Frontal cortex (tissue), 4 donors: ENCODE measurements around the gene ACTR1A. TPM values are rescaled to one million over a fixed set of nuclear protein-coding genes. Genes with fewer than 3 reads are reported as not detected.
"Not testable (repeated sequence)": the region's sequence is repeated elsewhere in the genome, so short reads cannot be mapped to it uniquely, and the experiment has no call there.

Source experiments
- DNase-seq, 2 donors: peaks; one replicate each; pipeline ENCODE4 v3.0.0; 2012; ENCODE audit warnings: low spot score in 2 of 2
- FAIRE-seq: peaks from 2 replicates; lab custom pipeline; 2012; peaks lifted over from hg19 to GRCh38; lab: Jason Lieb, UNC
- total RNA-seq: library from RNA; depleted of rRNA; stranded (reverse); fragments of >200 nt; gene quantifications from one replicate; pipeline ENCODE4 v1.2.3, GENCODE V29; 2014
- donor health status: control.
- donor health status: control.
- donor health status: control.

The ACTR1A gene
- total RNA-seq, 1 donor from 2014 or later = 238 TPM

DNA sequence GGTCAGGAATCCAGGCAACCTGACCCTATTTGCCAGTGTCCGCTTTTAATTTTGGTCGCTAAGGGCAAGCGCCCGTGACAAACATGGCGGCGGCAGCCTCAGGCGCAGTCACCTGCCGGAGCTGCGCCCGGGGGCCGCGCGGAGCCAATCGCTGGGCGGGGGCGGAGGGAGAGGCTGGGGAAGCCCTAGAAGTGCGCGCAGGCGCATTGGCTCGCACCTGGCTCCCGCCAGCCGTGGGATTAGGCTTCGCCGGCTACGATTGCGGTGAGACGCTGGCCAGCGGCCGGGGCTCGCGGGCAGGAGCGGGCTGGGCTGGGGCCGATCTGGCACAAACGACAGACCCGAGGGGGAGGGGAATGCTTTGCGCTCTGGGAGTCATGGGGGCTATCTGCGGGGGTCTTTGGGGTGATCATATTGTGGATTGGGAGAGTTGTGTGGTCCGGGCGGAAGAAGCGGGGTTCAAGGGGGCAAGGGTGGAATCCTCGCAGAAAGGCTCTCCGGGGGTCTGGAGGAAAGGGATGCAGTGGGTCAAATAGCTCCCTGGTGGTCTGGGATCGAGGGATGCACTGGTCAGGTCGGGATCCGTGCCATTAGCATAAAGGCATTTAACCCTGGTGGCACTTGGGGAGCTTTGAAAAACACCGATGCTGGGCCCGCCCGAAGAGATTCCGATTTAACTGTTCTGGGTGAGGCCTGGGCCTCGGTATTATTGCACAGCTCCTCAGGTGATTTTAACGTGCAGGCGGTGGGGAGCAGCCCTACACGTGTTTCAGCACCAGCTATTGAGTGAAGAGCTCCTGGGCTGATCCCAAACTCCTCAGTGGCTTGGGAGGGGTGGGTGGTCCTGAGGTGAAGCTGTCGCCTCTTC is 41.1 kb downstream of the ACTR1A start:
- peak; percentile 91 to 97 for DNase-seq
- no peak for FAIRE-seq

DNA sequence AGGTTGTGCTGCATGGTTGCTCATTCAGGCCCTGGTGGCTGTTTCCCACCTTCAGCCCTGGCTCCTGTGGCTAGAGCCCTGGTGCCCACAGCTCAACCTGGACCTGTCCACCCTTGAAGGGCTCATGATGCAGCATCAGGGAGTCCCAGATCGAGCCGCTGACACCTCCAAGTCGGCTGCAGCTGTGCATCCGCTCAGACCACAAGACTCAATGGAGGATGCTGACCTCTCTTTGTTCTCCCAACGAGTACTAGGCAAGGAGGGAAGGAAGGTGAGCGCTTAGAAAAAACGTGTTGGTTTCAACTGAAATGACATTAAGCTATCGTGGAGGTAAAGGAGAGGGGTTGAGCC is 41.7 kb downstream of the ACTR1A start:
- no peak for FAIRE-seq
- no peak for DNase-seq

DNA sequence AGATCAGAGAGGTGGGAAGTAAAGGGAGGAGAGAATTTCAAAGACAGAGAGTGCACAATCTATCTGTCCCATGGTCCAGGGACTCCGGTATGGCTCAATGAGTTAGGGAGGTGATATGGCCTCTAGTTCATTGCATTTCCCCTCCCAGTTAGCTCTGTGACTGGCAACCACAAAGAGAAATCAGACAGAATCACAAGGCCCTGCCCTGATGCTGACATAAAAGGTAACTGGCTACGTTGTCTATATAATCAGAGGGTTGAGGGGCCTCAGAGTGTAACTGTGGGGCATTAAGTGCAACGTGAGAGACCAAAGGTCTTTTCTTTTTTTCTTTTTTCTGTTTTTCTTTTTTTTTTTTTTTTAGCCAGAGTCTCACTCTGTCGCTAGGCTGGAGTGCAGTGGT is 43.9 kb downstream of the ACTR1A start:
- no peak for DNase-seq
- FAIRE-seq = no peak

DNA sequence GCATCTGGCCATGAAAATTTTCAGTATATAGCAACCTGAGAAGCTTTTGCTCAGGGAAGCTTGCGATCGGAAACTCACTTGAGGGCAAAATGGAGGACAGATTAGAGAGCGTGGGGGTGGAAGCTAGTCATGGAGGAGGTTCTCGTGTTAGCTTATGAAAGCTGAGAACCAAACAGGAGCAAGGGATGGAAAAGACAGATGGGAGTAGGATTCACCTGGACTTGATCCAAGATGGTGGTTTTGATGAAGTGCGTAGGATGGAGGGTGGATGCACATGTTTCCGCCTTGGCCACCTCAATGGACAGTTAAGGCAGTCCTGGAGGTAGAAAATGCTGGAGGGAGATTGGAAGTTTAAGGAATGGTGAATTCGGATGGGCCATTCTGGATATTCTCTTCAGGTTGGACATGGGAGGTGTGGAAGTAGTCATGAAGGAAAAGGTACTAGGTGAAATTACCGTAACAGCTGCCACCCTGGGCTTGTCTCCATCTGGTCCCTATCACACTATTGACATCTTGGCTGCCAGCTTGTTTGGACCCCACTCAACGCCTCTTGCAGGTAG is 44.8 kb downstream of the ACTR1A start:
- FAIRE-seq = no peak

DNA sequence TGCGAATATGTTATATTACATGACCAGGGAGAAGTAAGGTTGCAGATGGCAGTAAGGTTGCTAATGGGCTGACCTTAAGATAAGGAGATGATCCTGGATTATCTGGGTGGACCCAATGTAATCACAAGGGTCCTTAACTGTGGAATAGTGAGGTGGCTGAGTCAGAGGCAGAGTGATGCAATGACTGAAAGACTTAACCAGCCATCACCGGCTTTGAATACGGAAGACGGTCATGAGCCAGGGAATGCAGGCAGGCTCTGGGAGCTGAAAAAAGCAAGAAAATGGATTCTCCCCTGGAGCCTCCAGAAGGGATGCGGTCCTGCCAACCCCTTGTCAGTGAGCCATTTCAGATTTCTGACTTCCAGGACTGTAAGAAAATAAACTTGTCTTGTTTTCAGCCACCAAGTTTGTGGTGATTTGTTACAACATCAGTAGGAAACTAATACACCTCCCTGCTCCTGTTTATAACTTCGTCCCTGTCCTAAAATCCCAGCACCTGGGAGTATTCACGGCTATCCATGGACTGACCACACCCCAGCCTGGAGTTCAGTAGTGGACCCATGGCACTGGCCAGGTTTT is 46.5 kb downstream of the ACTR1A start:
- FAIRE-seq (no peak), DNase-seq (no peak)

More for the DNA sequence above, 44.8 kb downstream of the ACTR1A start:
- DNase-seq = no peak

DNA sequence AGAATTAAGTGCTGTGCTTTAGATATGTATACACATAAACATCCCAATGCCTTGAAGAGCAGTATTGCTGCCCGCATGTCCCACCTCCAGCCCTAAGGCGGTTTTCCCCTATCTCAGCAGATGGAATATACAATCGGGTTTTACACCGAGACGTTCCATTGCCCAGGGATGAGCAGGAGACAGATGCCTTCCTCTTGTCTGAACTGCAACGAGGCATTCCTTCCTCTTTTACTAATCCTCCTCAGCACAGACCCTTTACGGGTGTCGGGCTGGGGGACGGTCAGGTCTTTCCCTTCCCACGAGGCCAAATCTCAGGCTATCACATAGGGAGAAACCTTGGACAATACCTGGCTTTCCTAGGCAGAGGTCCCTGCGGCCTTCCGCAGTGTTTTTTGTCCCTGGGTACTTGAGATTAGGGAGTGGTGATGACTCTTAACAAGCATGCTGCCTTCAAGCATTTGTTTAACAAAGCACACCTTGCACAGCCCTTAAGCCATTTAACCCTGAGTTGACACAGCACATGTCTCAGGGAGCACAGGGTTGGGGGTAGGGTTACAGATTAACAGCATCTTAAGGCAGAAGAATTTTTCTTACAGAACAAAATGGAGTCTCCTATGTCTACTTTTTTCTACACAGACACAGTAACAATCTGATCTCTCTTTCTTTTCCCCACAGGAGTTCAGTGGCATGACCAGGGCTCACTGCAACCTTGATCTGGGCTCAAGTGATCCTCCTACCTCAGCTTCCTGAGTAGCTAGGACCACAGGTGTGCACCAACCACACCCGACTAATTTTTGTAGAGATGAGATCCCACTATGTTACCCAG is 47.6 kb downstream of the ACTR1A start:
- FAIRE-seq, DNase-seq: not testable (repeated sequence)

DNA sequence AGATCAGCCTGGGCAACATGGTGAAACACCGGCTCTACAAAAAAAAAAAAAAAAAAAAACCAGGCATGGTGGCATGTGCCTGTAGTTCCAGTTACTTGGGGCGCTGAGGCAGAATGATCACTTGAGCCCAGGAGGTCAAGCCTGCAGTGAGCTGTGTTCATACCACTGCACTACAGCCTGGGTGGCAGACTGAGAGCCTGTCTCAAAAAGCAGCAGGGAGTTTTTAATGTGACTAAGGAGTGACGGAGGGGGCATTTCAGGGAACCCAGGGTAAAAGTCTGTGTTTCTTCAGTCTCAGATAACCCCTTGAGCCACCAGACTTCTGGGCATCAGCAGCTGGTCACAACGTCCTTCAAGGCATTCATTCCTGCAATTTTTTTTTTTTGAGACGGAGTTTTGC is 49.0 kb downstream of the ACTR1A start:
- FAIRE-seq (no peak), DNase-seq (no peak)

DNA sequence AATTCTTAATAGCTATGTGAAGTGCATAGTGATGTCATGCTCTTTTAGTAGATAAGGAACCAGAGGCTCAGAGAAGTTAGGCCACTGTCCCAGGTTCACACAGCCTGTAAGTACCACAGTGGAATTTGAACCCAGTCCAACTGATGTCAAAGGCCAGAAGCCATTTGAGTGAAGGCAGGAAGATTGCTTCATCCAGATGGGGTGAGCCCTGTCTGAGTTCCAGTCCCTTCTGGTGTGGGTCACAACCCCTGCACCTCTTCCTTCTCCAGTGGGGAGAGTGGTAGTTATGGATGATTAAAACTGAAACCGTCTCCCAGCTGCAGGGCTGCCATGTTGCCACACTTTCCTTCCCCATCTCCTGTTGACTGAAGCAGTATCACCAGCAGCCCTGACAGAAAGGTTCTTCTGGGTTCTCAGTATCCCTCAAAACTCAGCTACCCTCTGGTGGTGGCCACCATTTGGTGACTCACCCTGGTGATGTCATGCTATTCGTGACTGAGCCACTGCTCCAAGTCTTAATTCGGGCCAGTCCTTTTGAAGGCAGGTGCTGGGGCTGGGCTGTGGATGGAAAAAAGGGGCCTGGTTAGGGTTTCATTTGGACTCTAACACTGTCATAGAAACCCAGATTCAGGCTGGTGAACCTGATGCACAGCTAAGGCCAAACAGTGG is 49.7 kb downstream of the ACTR1A start:
- no peak for FAIRE-seq
- no peak for DNase-seq

DNA sequence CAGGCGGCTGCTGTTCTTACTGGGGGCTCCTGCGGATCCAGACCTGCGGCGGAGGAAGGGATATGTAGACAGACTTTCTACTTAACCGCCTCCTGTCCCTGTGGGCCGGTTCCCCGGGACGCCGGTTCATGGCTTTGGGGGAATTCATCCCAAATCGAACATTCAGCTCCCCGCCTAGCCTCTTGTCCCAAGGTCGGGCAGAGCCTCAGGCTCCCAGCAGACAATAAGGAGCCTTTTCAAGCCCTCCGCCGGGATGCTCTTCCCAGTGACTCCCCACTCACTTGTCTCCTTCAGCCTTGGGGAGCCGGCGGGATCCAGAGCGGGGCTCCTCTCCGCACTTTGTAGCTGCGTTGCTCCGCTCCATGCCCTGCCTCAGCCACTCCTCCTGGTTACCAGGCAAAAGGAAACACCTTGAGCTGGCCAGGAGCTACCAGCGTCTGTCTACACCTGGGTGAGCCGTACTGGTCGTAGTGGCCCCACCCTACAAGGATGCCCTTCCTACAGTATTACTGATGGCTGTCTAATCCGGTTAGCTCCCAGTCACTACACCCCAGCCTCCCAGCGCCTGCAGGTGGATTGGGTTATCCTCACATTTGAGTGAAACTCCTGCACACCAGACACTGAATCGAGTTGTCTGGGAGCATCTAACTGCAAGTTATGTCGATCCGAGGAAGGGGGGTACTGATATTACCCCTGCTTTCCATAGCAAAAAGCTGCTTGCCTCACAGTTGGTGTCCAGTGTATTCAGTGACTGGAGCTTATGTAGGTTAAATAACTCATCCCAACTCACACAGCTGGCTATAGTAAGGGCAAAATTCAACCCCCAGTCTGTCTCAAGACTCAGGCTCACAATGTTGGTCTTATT is 51.2 kb downstream of the ACTR1A start, which contains the start of gene C10orf95:
Gene C10orf95 (minus strand): TSS at position 439 of the 865 bp plus-strand sequence. CDS start 450 bp downstream, outside the sequence.
- FAIRE-seq (no peak), DNase-seq (no peak)

DNA sequence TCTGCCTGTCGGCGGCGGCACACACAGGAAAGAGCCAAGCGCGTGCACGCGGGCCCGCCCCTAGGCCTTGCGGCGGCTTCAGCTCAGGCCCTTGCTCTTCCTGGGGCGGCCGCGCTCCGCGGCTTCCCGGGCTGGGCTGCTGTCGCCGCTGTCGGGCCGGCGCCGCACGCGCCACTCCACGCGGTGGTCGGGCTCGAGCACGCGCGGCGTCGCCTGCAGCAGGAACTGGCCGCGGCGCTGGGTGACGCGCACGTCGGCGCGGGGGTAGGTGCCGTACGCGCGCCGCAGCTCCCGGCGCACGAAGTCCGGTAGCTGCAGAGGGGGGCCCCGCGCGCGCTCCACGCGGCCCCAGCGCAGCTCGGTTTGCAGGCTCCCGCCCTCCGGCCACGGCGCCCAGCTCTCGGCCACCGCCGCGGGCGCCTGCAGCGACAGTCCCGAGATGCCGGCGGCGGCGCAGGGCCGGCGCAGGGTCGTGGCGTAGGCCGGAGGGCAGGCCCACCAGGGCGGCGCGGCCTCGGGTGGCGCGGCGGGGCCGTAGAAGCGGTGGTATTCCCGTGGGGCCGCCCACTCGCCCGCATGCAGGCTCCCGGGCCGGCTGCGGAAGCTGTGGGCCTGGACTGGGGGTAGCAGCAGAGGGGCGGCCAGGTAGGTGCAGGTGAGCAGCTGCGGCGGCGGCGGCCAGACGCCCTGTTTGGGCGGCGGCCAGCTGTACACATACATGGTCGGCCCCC is 52.0 kb downstream of the ACTR1A start:
- no peak for FAIRE-seq

DNA sequence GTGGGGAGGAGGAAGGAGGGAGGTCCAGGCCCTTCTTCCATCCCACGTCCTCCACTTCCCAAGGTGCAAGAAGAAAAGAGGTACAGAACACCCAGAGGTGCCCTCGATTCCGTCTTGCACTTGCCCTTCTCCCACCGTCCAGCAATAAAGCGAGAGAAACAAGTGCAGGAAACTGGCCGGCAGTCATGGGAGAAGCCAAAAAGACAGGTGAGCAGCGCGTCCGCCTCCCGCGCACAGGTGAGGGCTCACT is 52.5 kb downstream of the ACTR1A start:
- FAIRE-seq (no peak), DNase-seq (no peak)

More for the DNA sequence above, 52.0 kb downstream of the ACTR1A start:
- DNase-seq = peak; percentile 81 to 88

DNA sequence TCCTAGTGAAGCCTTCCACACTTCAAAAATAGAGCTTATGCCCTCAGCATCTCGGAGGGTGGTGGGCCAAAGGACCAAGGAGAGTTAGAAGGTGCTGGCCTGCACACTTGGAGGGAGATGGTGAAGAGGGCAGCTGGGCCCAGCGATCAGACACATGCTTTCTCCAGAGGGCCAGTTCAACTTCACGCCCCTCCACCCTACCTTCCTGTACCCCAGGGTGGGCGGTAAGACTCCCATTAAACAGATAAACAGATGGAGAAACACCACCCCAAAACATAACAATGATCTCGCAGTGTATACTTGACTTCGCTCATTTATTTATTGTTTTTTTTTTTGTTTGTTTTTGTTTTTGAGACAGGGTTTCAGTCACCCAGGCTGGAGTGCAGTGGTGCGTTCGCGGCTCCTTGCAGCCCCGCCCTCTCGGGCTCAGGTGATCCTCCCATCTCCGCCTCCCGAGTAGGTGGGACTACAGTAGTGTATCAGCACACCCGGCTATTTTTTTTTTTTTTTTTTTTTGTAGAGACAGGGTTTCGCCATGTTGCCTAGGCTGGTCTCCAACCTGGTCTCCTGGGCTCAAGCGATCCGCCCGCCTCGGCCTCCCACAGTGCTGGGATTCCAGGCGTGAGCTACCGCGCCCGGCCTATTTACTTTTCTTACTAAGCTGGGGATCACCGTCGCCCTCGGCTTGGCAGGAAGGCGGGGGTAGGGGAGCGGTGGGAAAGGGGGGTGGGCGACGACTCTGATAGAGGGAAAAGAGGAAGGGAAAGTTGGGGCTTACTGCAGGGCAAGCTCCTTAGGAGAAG is 53.0 kb downstream of the ACTR1A start:
- DNase-seq (no peak), FAIRE-seq (no peak)

DNA sequence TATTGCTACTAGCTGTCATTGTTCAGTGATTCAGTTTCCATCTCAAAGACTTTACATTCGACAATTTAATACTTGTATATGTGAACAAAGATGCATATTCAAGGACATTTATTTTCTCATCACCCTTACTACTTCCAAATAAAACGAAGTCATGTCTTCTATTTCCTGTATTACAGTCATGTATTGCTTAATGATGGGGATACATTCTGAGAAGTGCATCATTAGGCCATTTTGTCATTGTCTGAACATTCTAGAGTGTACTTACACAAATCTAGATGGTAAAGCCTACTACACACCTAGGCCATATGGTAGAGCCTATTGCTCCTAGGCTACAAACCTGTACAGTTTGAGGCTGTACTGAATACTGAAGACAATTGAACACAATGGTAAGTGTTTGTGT is 57.7 kb downstream of the ACTR1A start:
- FAIRE-seq (no peak), DNase-seq (no peak)

DNA sequence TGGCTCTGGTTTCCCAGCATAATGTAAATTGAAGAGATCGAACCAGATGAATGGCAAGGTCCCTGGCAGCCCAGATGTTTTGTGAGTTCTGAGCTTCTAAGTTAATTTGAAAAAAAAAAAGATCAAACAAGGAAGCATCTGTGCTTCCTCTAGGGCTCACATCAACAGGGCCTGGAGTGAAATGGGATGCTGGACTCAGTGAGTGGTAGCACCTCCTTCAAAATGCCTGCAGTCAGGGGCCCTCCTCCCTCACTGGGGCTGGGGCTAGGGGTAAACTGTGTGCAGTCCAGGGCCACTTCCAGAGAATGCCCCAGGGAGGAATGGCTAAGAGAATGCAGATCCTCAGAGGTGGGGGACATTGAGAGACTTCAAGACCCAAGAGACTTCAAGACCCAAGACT is 64.1 kb downstream of the ACTR1A start:
- no peak for DNase-seq
- no peak for FAIRE-seq

DNA sequence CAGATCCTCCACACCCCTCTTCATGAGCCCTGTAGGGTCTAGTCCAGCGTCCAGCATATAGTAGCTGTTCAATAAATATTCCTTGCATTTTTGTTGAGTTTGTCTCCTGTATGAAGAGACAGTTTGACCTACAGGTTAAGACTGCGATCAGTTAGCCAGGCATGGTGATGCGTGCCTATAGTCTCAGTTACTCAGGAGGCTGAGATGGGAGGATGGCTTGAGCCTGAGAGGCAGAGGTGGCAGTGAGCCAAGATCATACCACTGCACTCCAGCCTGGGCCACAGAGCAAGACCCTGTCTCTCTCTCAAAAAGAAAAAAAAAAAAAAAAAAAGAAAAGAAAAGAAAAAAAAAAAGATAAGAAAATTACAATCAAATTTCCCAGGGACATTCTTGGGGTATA is 65.0 kb downstream of the ACTR1A start:
- FAIRE-seq = no peak
- no peak for DNase-seq

DNA sequence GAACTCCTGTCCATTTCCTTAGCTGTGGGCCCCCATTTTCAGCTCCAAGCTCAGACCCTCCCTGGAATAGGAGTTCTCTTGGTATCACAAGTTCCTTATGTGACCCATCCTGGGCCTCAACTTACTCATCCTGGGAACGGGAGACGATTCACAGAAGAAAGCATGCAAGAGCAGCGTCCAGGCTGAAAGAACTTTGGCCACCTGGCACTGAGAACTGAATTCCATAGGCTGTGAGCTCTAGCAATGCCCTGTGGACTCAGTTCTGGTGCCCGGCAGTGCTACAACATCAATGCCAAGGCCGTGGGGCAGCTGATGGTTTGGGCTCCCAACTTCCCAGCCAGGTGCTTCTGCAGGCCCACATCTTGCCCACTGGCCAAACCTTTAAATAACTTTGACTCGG is 66.2 kb downstream of the ACTR1A start:
- DNase-seq (no peak), FAIRE-seq (no peak)

DNA sequence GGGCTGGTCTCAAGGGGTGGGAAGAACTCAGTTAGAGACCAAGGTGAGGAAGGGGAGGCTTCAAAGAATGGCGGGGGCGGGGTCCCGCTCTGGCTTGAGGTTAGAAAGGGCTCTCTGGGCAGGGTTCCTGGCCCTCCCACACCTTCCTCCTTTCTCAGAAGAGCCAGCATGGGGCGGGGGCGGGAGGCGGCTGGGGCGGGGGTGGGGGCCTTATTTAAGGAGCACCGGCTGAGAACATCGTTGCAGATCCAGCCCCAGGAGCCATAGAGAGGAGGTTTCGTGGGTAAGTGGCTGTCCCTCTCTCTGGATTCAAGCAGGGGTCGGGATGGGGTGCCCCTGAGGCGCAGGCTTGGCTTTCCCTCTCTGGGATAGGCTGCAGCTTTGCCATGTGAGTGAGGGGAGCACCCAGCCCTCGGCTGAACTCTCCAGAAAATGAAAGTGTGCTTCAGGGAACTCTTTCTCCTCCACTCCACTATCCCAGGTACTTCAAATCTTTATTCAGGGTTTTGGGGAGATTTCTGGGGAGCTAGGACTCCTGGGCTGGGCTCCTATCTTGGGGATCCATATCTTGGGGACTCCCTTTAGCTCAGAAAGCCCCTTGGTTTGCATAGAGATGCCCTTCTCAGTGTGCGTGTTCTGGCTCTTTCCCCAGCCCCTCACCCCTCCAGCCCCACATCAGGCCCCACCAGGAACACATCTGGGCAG is 66.8 kb downstream of the ACTR1A start:
- no peak for DNase-seq

More for the DNA sequence above, 66.8 kb downstream of the ACTR1A start:
- FAIRE-seq = no peak
